Peyer's patch (tissue), 4 donors: ENCODE results near the gene SDR42E1. TPM values are rescaled to one million over a fixed set of nuclear protein-coding genes. Genes with fewer than 3 reads are reported as not detected.

Source experiments
- DNase-seq, 3 donors: peaks; one replicate each; pipeline ENCODE4 v3.0.0-alpha.2; 2017 to 2019
- H3K27ac ChIP-seq, 4 donors: fragments of 200-600 bp; sonication (generic); one replicate each; pipeline ENCODE4 v1.5.1; 2016 to 2019
- H3K27me3 ChIP-seq, 2 donors: fragments of 200-600 bp; sonication (generic); one replicate each; pipeline ENCODE4 v1.5.1; 2019
- H3K36me3 ChIP-seq, 3 donors: fragments of 200-600 bp; sonication (generic); one replicate each; pipeline ENCODE4 v1.5.1; 2016 to 2019
- H3K4me1 ChIP-seq, 4 donors: fragments of 200-600 bp; sonication (generic); one replicate each; pipeline ENCODE4 v1.5.1; 2016 to 2019
- H3K4me3 ChIP-seq, 4 donors: fragments of 200-600 bp; sonication (generic); 1 replicate in 3 of 4; 2 replicates in 1 of 4; pipeline ENCODE4 v1.5.1; 2016 to 2019; ENCODE audit warnings: mild to moderate bottlenecking in 1 of 4
- H3K9me3 ChIP-seq, 4 donors: fragments of 200-600 bp; sonication (generic); one replicate each; pipeline ENCODE4 v1.5.1; 2016 to 2019; ENCODE audit warnings: mild to moderate bottlenecking in 1 of 4
- POLR2A ChIP-seq, 2 donors: fragments of 450-650 bp; IDR thresholded peaks; one replicate each; pipeline ENCODE4 v1.5.1; 2017; ENCODE audit warnings: antibody characterized with exemption in 2 of 2, mild to moderate bottlenecking in 2 of 2, moderate library complexity in 2 of 2
- total RNA-seq, 4 donors: library from RNA; depleted of rRNA; stranded (reverse); fragments of >200 nt; gene quantifications; one replicate each; pipeline ENCODE4 v1.1.0, GENCODE V29; 2016
- TF ChIP-seq, protein P1 (sequence below), 6 experiments: fragments of 450-650 bp in 4 of 6; fragments of 200-600 bp in 2 of 6; sonication (generic) in 1 of 6; IDR thresholded peaks; one replicate each; pipeline ENCODE4 v1.5.1; 2017 to 2019; ENCODE audit warnings: antibody characterized with exemption in 6 of 6, mild to moderate bottlenecking in 3 of 6, moderate library complexity in 1 of 6

SDR42E1 gene
- total RNA-seq, 4 donors from 2014 or later, result 1.7 to 19.8 (median 17.1) TPM

- TF ChIP-seq, protein P1, sequence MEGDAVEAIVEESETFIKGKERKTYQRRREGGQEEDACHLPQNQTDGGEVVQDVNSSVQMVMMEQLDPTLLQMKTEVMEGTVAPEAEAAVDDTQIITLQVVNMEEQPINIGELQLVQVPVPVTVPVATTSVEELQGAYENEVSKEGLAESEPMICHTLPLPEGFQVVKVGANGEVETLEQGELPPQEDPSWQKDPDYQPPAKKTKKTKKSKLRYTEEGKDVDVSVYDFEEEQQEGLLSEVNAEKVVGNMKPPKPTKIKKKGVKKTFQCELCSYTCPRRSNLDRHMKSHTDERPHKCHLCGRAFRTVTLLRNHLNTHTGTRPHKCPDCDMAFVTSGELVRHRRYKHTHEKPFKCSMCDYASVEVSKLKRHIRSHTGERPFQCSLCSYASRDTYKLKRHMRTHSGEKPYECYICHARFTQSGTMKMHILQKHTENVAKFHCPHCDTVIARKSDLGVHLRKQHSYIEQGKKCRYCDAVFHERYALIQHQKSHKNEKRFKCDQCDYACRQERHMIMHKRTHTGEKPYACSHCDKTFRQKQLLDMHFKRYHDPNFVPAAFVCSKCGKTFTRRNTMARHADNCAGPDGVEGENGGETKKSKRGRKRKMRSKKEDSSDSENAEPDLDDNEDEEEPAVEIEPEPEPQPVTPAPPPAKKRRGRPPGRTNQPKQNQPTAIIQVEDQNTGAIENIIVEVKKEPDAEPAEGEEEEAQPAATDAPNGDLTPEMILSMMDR (IDR thresholded peaks at IDR 0.05), result no peak
- no peak for TF ChIP-seq POLR2A (IDR thresholded peaks at IDR 0.05)
- no peak for DNase-seq
- Histone ChIP-seq H3K4me1 (peaks cover 0 to 44% (median 0%) of the 10 kb centered on the region in 4 donors), H3K27me3 (no peaks in the 10 kb centered on the region), H3K4me3 (no peak overlapping the region), H3K36me3 (no peaks in the 10 kb centered on the region), H3K27ac (no peak overlapping the region), H3K9me3 (no peaks in the 10 kb centered on the region)
Observed at GRCh38 chr16:82047374-82047773, 36.1 kb upstream of the SDR42E1 start.

DNA sequence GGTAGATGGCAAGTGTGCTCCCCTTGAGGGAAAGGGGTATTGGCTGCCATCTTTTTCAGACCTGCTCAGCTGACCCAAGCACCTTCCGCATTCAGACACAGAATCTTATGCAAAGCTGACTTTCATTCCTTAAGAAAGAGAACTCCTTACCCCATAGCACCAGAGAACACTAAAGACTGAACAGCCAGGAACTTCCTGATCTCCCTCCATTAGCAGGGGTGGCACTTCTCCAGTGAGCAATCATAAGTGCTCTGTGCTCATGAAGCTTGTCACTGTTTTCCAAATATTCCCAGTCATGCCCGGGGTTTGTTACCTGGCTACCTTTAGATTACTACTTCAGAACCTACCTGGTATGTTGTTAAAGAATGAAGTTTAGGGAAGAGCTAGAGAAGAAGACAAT, 35.7 kb upstream of the SDR42E1 start:
- Histone ChIP-seq H3K27ac (no peak overlapping the region), H3K4me1 (peaks cover 0 to 41% (median 0%) of the 10 kb centered on the region in 4 donors)
- no peak for DNase-seq

DNA sequence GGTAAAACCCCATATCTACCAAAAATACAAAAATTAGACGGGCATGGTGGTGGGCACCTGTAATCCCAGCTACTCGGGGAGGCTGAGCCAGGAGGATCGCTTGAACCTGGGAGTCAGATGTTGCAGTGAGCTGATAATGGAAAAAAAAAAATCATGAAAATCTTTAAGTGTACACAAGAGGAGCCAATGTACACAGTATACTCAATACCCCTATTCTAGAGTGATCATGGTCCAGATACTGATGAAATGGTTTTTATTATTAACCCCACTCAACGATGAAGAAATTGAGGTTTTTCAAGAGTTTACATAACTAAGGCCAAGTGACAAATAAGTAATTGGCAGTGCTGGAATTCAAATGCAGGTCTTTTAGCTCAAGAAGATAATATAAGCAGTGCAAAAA, 35.3 kb upstream of the SDR42E1 start:
- H3K27ac ChIP-seq, result no peak overlapping the region
- H3K4me1 ChIP-seq, result peaks cover 0 to 37% (median 0%) of the 10 kb centered on the region in 4 donors
- no peak for DNase-seq
- no peak overlapping the region for H3K4me3 ChIP-seq
- H3K36me3 ChIP-seq, result no peaks in the 10 kb centered on the region
- TF ChIP-seq POLR2A (IDR thresholded peaks at IDR 0.05), result no peak
- TF ChIP-seq, protein P1 (IDR thresholded peaks at IDR 0.05), result no peak
- H3K9me3 ChIP-seq, result no peaks in the 10 kb centered on the region
- H3K27me3 ChIP-seq, result no peaks in the 10 kb centered on the region

More for the DNA sequence above, 35.7 kb upstream of the SDR42E1 start:
- no peaks in the 10 kb centered on the region for H3K27me3 ChIP-seq
- H3K4me3 ChIP-seq, result no peak overlapping the region
- TF ChIP-seq POLR2A (IDR thresholded peaks at IDR 0.05), result no peak
- TF ChIP-seq, protein P1 (IDR thresholded peaks at IDR 0.05), result no peak
- no peaks in the 10 kb centered on the region for H3K9me3 ChIP-seq
- H3K36me3 ChIP-seq, result no peaks in the 10 kb centered on the region

DNA sequence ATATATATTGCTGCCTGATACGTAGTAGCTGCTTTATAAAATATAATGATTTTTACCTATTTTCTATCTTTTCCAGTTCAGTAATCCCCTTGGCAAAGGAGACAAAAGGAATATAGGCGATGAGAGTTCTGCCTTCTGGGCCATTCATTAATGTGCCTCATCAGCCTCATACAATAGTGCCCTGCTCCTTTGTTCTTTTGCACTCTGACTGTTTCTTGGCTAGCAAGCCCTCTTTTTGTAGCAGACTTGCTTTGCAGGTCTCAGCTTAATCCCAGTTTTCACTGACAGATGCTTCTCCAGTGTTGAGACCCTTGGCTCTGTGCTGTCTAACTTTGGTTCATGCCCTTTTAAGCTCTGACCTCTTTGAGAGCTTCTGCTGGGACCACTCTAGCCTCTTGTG, 34.2 kb upstream of the SDR42E1 start:
- peaks cover 0 to 29% (median 0%) of the 10 kb centered on the region in 4 donors for H3K4me1 ChIP-seq
- H3K9me3 ChIP-seq, result no peaks in the 10 kb centered on the region
- no peak for TF ChIP-seq POLR2A (IDR thresholded peaks at IDR 0.05)
- TF ChIP-seq, protein P1 (IDR thresholded peaks at IDR 0.05), result no peak
- no peak overlapping the region for H3K4me3 ChIP-seq
- no peak overlapping the region for H3K27ac ChIP-seq
- no peaks in the 10 kb centered on the region for H3K27me3 ChIP-seq
- no peak for DNase-seq
- no peaks in the 10 kb centered on the region for H3K36me3 ChIP-seq

GRCh38 chr16:82044585-82044911, 33.3 kb upstream of the SDR42E1 start:
- H3K4me1 ChIP-seq, result peaks cover 0 to 20% (median 0%) of the 10 kb centered on the region in 4 donors
- no peaks in the 10 kb centered on the region for H3K27me3 ChIP-seq
- H3K36me3 ChIP-seq, result no peaks in the 10 kb centered on the region
- no peak for TF ChIP-seq POLR2A (IDR thresholded peaks at IDR 0.05)
- TF ChIP-seq, protein P1 (IDR thresholded peaks at IDR 0.05), result no peak
- H3K4me3 ChIP-seq, result no peak overlapping the region
- no peaks in the 10 kb centered on the region for H3K9me3 ChIP-seq
- no peak for DNase-seq
- no peak overlapping the region for H3K27ac ChIP-seq
